NOMO-1 treated with dmso at 0.1 percent for 144 hours (cell line): ENCODE data around the gene PIK3R6.

Source experiments
- DNase-seq: peaks from one replicate; lab custom pipeline; 2025; ENCODE audit not compliant: unreplicated experiment; lab: John Stamatoyannopoulos, UW

PIK3R6 gene

DNA sequence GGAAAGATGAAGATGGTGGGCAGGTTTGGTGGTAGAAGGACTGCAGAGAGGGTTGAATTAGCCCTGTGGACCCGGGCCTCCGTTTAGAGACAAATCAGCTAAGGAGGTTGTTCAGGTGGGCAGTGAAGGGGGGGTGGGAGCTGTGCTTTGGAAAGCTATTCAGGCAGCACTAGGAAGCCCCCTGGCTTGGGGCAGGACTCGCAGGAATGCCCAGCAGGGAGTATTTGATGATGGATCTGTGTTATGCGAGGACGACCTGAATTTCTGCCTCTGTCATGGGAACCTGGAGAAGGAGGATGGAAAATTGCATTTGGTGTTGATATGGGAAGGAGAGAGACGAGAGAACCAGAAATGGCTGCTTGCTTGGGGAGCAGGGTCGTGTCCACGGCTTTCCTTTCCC, 112.6 kb downstream of the PIK3R6 start:
- no peak for DNase-seq

DNA sequence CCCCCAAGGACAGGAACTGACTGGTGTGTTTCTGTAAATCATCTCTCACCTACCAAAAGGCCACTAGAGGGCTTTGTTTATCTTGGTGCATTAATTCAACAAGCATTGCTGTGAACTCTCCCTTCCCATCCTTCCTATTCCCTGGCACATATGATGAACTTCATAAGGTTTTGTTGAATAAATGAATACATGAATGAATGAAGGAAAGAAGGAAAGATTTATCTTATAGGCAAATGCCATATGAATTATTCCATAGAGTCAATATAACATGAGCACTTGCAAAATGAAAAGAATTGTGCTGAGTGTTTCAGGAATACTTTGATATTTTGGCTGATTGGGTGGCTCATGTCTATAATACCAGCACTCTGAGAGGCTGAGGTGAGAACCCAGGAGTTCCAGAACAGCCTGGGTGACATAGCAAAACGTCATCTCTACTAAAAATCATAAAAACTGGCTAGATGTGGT, 113.5 kb downstream of the PIK3R6 start:
- DNase-seq = no peak

DNA sequence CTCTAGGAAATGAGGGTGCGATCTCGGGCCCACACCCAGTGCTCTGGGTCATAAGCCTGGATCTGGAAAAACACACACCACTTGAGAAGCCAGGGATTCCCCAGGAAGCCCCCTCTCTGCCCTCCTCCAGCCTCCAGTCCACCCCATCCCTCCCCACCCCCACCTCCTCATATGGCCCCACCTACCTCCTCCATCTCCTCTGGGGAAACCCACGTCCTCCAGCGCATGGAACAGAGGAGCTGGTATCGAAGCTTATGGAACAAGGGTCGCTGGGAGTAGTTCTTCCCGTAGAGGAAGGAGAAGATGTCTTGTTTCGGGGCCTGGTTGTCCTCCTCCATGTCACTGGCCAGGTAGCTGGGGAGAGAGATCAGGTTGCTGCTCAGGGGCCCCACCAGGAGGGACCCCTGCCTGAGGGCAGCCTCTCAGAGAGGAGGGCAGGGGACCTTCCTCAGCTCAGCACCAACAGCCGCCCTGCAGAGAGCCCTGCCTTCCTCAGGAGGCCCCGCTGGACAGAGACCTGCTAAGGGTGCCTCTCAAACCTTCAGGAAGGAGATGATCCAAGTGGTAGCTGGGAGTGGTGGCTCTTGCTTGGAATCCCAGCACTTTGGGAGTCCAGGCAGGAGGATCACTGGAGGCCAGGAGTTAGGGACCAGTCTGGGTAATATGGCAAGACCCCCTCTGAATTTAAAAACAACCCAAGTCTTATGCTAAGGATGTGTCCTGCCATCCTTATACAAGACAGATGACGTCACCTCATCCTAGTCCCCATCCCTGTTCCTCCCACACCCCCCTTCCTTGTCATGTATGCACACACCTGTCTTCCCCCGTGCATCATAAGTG, 114.1 kb downstream of the PIK3R6 start:
- DNase-seq = no peak
